ENCODE data around the gene CENPQ.

The CENPQ gene

GRCh38 chr6:49541936-49542335 is 78.8 kb downstream of the CENPQ start:
- DNase-seq, result no peak

Measured in activated CD4-positive, alpha-beta T cell treated with anti-CD3 and anti-CD28 coated beads, Interleukin-10, Interleukin-2, amounts not matched to agents 100 ng/mL and 50 ng/mL, durations not matched to agents 16 hours and 8 hours (primary cell).